GM10248 (cell line): Measurements from ENCODE around the gene IREB2.

Experiments used
- CTCF ChIA-PET: fragments of 300-600 bp; sonication (Branson Sonifier 250); formaldehyde crosslinking; extraction: SDS; loops from one replicate; lab custom pipeline; 2021; ENCODE audit warnings: antibody characterized with exemption; lab: Yijun Ruan, JAX
- POLR2A ChIA-PET: fragments of 350-650 bp; sonication (Branson Sonifier 250); formaldehyde crosslinking; extraction: SDS; loops from one replicate; lab custom pipeline; 2020; ENCODE audit warnings: antibody characterized with exemption; lab: Yijun Ruan, JAX
- DNase-seq: peaks from one replicate; pipeline ENCODE4 v3.0.0; 2012; ENCODE audit errors: extremely low spot score
- TF ChIP-seq, protein P1 (sequence below): IDR thresholded peaks from 2 replicates; pipeline ENCODE4 v1.5.1; 2012; ENCODE audit warnings: mild to moderate bottlenecking, low read depth; ENCODE audit errors: extremely low read depth, missing control alignments, control extremely low read depth

Gene IREB2

DNA sequence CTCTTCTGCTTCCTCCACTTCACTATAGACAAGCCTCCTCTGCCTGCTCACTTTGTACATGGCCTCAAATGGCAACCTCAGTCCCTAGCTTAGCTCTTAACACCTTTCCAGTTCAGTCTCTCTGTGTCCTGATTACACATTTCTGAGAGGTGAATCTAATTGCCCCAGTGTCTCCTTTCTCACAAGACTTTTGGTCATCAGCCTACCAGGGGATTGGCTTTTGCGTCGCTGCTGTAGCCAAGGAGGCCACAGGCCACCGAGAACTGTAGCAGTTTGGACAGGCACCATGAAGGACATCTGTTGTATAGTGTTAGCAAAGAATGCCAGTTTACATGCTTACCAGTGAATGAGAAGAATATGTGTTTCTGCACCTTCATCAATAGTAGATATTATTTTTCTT lies 8.5 kb downstream of the IREB2 start:
- CTCF ChIA-PET: no interaction called here
- no peak for DNase-seq

DNA sequence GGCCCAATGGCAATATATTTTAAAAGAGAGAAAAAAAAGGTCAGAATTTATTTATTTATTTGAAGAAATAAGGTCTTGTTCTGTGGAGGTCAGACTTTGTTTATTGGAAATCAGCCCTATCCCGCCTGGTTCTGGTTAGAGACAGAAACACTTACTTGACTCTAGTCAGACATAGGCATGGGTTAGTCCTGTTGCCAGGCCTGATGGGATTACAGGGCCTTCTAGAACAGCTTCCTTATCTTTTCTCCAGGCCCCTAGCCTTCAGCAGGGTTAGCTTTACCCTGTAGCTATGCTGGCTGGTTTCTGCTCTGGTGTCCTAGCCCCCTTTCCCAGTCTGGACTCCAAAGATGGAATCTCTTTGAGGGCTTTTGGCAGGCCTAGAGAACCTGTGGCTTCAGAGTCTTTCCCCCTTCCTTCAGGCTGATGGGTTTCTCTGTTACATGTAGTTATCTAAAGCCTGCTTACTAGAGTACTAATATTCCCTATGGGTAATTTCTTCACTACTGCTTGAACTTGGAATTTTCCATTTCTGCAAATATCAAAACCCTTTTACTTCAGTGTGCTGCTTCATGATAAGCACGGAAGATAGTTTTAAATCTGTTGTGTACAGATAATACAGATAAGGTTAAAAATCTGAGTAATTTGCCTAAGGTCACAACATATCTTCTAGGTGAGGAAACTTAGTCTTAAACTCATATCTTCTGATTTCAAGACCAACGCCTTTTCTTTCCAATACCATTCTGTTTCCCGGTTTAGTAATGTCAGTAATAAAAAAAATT lies 10.6 kb downstream of the IREB2 start:
- DNase-seq: no peak
- TF ChIP-seq, protein P1, sequence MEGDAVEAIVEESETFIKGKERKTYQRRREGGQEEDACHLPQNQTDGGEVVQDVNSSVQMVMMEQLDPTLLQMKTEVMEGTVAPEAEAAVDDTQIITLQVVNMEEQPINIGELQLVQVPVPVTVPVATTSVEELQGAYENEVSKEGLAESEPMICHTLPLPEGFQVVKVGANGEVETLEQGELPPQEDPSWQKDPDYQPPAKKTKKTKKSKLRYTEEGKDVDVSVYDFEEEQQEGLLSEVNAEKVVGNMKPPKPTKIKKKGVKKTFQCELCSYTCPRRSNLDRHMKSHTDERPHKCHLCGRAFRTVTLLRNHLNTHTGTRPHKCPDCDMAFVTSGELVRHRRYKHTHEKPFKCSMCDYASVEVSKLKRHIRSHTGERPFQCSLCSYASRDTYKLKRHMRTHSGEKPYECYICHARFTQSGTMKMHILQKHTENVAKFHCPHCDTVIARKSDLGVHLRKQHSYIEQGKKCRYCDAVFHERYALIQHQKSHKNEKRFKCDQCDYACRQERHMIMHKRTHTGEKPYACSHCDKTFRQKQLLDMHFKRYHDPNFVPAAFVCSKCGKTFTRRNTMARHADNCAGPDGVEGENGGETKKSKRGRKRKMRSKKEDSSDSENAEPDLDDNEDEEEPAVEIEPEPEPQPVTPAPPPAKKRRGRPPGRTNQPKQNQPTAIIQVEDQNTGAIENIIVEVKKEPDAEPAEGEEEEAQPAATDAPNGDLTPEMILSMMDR: no peak
- ChIA-PET CTCF (interaction anchor here (1.3 to 3.4 kb wide), 4 partner anchors 10 to 26 kb away, joined by 3 to 10 read pairs (median 4); no protein-coding TSS in a partner anchor), POLR2A (interaction anchor here (1.1 kb wide), 1 partner anchor 11 kb away, joined by 3 read pairs; no protein-coding TSS in a partner anchor)

More for the DNA sequence above, 8.5 kb downstream of the IREB2 start:
- TF ChIP-seq, protein P1: no peak
- POLR2A ChIA-PET: no interaction called here

DNA sequence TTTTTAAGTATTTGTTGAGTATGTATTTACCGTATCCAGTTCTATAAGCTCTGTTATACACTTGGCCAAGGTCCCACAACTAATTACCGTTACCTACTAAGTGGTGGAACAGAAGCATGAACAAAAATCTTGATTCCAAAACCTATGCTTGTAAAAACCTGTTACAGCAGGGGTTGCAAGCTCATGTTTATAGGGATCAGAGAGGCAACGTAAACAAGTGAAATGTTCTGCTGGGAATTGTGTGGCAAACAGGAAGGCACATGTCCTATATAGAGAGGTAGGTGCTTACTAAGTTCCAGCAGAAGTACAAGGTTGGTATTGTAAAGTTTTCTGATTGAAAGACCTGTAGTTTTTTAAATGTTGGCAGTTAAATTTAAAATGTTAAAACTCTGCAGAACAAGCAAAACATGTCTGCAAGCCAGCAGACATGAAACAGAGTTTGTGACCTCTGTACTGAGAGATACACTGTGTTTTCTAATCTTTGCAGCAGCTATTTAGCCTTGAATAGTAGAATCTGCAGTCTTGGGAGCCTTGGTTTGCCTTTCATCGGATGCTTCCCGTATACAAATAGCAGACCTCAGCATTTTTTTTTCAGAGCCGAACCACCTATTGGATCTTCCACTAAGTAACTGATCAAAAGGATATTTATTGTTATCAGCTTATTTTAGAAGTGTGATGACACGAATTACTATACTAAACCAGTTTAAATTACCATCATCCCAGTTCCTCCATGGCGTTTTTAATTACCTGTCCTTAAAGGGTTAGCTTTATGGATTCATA lies 11.4 kb downstream of the IREB2 start:
- POLR2A ChIA-PET: interaction anchor here (1.1 kb wide), 1 partner anchor 12 kb away, joined by 3 read pairs; no protein-coding TSS in a partner anchor
- DNase-seq: no peak
- TF ChIP-seq, protein P1: no peak
- CTCF ChIA-PET: interaction anchor here (1.0 to 3.4 kb wide), 9 partner anchors 9 to 97 kb away, joined by 3 to 10 read pairs (median 3); partner anchors contain the start of gene IREB2

DNA sequence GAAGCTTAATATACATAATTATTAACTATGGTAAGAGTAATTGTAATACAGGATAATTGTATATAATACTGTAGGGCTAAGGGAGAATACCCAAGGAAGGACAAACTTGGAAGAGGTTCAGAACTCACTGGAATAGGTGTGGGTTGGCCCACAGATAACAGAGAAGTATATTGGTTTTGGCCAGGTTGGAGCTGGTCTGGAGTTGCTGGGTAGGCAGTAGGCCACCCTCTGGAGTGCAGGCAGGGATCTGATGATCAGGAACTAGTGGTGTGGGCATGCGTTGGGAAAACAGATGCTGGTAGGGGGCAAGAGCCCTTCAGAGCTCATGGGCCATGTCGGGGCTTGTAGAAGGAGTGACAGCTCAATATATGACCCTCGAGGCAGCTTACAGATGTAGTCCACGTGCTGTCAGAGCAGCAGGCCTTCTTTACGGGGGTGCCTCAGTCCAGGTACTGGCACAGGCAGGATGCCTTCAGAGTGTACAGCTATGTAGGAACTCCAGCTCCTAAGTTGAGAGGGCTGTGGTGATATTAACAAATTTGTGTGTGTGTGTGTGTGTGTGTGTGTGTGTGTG lies 12.4 kb downstream of the IREB2 start:
- POLR2A ChIA-PET: interaction anchor here (0.7 to 1.1 kb wide), 2 partner anchors 9 to 13 kb away, joined by 3 to 4 read pairs; no protein-coding TSS in a partner anchor
- no peak for DNase-seq
- TF ChIP-seq, protein P1: no peak
- CTCF ChIA-PET: interaction anchor here (0.7 to 3.4 kb wide), 10 partner anchors 8 to 96 kb away, joined by 3 to 10 read pairs (median 3); partner anchors contain the start of gene IREB2

DNA sequence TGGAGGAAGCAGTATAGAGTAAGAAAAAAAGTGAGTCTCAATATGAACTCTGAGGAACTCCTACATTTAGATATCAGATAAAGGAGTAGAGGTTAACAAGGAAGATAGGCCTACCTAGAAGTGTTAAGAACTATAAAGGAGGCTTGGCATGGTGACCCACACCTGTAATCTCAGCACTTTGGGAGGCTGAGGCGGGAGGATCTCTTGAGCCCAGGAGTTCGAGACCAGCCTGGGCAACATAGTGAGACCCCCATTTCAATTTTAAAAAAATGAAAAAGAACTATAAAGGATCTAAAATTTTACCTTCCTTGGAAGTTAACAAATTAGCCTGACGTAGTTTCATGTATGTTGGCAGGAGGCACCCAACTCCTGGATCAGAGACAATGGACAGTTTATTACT lies 14.5 kb downstream of the IREB2 start:
- CTCF ChIA-PET: interaction anchor here (1.3 to 2.1 kb wide), 2 partner anchors 15 to 18 kb away, joined by 3 to 5 read pairs; partner anchors contain the start of gene IREB2
- no peak for DNase-seq
- TF ChIP-seq, protein P1: no peak
- POLR2A ChIA-PET: no interaction called here

DNA sequence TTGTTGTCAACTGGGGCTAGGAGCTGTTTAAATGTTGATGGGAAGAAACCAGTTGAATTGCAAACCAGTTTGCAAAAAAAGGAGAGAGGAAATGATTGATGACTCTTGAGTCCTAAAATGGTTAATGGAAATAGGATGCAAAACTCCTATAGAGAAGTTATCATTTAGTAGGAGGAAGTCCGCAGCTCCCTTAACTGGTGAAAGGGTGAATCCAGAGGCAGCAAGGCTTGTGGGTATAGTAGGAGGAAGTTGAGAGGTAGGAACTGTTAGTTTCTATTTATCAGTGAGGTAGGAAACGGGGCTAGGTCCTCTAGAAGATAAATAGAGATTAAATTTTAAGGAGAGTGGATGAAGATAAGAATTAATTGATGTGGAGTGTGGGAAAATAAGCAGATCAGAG lies 15.4 kb downstream of the IREB2 start:
- no peak for DNase-seq
- TF ChIP-seq, protein P1: no peak
- POLR2A ChIA-PET: no interaction called here
- CTCF ChIA-PET: interaction anchor here (1.0 to 2.1 kb wide), 3 partner anchors 11 to 19 kb away, joined by 3 to 6 read pairs (median 5); partner anchors contain the start of gene IREB2
